Uterus (tissue), 2 donors: Measurements from ENCODE around the gene RIPOR1.

Source experiments
- POLR2A ChIP-seq, 2 donors: fragments of 450-650 bp; IDR thresholded peaks; one replicate each; pipeline ENCODE4 v1.6.1; 2016; ENCODE audit warnings: antibody characterized with exemption in 2 of 2, mild to moderate bottlenecking in 1 of 2, moderate library complexity in 1 of 2
- TF ChIP-seq, protein P1 (sequence below), 4 experiments: fragments of 200-600 bp in 2 of 4; fragments of 450-650 bp in 2 of 4; sonication (generic) in 2 of 4; IDR thresholded peaks; one replicate each; pipeline ENCODE4 v1.5.1; 2016 to 2019; ENCODE audit warnings: antibody characterized with exemption in 4 of 4, mild to moderate bottlenecking in 2 of 4, moderate library complexity in 1 of 4

DNA sequence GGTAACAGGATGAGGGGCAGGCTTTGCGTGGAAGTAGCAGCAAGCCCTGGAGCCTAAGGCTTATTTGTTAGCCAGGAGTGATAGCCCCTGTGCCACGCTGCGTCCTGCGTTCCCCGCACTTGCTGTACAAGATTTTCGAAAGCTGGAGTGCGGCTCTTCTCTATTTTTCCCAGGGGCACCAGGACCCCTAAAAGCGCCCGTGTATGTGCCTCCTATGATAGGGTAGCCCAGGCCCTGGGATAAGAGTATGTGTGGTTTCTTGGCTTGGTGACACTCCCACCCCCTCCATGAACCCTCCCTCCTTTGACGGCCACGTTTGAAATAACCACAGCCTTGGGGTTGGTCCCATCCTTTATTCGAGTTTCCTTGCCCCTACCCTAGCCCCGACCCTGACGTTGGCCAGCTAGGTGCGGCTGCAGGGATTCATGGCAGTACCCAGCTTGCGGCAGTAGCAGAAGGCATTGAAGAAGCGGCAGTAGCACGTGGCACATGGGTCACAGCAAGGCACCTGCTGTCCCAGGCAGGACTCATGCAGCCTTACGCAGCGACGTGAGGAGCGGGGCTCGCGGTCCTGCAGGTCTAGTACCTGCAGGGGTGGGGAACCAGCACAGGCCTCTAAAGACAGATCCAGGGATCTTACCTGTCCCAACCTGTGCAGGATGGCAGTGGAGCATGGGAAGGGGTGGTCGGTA is 46.2 kb upstream of the RIPOR1 start:
- TF ChIP-seq, protein P1, sequence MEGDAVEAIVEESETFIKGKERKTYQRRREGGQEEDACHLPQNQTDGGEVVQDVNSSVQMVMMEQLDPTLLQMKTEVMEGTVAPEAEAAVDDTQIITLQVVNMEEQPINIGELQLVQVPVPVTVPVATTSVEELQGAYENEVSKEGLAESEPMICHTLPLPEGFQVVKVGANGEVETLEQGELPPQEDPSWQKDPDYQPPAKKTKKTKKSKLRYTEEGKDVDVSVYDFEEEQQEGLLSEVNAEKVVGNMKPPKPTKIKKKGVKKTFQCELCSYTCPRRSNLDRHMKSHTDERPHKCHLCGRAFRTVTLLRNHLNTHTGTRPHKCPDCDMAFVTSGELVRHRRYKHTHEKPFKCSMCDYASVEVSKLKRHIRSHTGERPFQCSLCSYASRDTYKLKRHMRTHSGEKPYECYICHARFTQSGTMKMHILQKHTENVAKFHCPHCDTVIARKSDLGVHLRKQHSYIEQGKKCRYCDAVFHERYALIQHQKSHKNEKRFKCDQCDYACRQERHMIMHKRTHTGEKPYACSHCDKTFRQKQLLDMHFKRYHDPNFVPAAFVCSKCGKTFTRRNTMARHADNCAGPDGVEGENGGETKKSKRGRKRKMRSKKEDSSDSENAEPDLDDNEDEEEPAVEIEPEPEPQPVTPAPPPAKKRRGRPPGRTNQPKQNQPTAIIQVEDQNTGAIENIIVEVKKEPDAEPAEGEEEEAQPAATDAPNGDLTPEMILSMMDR (IDR thresholded peaks at IDR 0.05) = no peak
- no peak for TF ChIP-seq POLR2A (IDR thresholded peaks at IDR 0.05)
